Gastroesophageal sphincter (tissue), 3 donors: ENCODE measurements around the gene KPNA4.
"Not testable (repeated sequence)": the region's sequence is repeated elsewhere in the genome, so short reads cannot be mapped to it uniquely, and the experiment has no call there.

Experiments used
- CTCF ChIP-seq, 4 experiments: fragments of 200-600 bp in 2 of 4; fragments of 450-650 bp in 2 of 4; sonication (generic) in 1 of 4; IDR thresholded peaks; one replicate each; pipeline ENCODE4 v1.5.1; 2017 to 2019; ENCODE audit warnings: antibody characterized with exemption in 4 of 4, mild to moderate bottlenecking in 2 of 4, moderate library complexity in 2 of 4
- EP300 ChIP-seq: sonication (generic); formaldehyde crosslinking; IDR thresholded peaks from one replicate; pipeline ENCODE4 v1.6.1; 2017; ENCODE audit warnings: antibody characterized with exemption, mild to moderate bottlenecking
- POLR2A ChIP-seq, 2 donors: fragments of 450-650 bp; IDR thresholded peaks; one replicate each; pipeline ENCODE4 v1.6.1; 2017; ENCODE audit warnings: antibody characterized with exemption in 2 of 2, mild to moderate bottlenecking in 2 of 2, moderate library complexity in 1 of 2
- POLR2AphosphoS5 ChIP-seq: sonication (generic); formaldehyde crosslinking; IDR thresholded peaks from one replicate; pipeline ENCODE4 v1.6.1; 2017; ENCODE audit warnings: antibody characterized with exemption

- not testable (repeated sequence) for TF ChIP-seq CTCF (IDR thresholded peaks at IDR 0.05); EP300; POLR2A (IDR thresholded peaks at IDR 0.05); POLR2AphosphoS5
These were observed 113.1 kb downstream of the KPNA4 start for GRCh38 chr3:160452251-160452650.
